A549 (cell line): ENCODE data around the gene RIC1. TPM values are rescaled to one million over a fixed set of nuclear protein-coding genes. Genes with fewer than 3 reads are reported as not detected.
A peak's percentile ranks its signal among the peaks of the same experiment; 100 is the strongest.

Experiments
- ATAC-seq, 2 experiments: fragments of 200-7000 bp in 1 of 2; fragments of >200 bp in 1 of 2; cut with Nextera tagmentation in 1 of 2; cut with Tn5 transposase in 1 of 2; 3 replicates each; pipeline versions ENCODE4 v1.8.0 to v1.9.1; 2018 to 2020; ENCODE audit warnings: mild to moderate bottlenecking in 1 of 2, moderate library complexity in 1 of 2
- CTCF ChIA-PET: fragments of 300-600 bp; sonication (Branson Sonifier 250); formaldehyde crosslinking; extraction: SDS; loops from one replicate; lab custom pipeline; 2021; ENCODE audit warnings: antibody characterized with exemption, inconsistent platforms; lab: Yijun Ruan, JAX
- POLR2A ChIA-PET: fragments of 350-600 bp; formaldehyde crosslinking; extraction: SDS; loops from one replicate; lab custom pipeline; 2021; ENCODE audit warnings: antibody characterized with exemption, inconsistent platforms; lab: Yijun Ruan, JAX
- DNase-seq, 2 experiments: peaks; one replicate each; pipeline versions ENCODE4 v3.0.0 to v3.0.0-alpha.2; 2011 to 2016; ENCODE audit warnings: low read depth in 1 of 2, low spot score in 1 of 2
- FAIRE-seq: peaks from 2 replicates; lab custom pipeline; 2011; peaks lifted over from hg19 to GRCh38; lab: Jason Lieb, UNC
- H3K27ac ChIP-seq, 2 experiments: fragments of >200 bp; sonication (Bioruptor Twin); formaldehyde crosslinking; 3 replicates each; pipeline ENCODE4 v1.5.1; 2016 to 2017
- H3K4me1 ChIP-seq: fragments of >200 bp; sonication (Bioruptor Twin); formaldehyde crosslinking; 3 replicates; pipeline ENCODE4 v1.6.1; 2016
- H3K4me2 ChIP-seq: fragments of >200 bp; sonication (Bioruptor Twin); formaldehyde crosslinking; 3 replicates; pipeline ENCODE4 v1.6.1; 2016
- H3K4me3 ChIP-seq: fragments of >200 bp; sonication (Bioruptor Twin); formaldehyde crosslinking; 3 replicates; pipeline ENCODE4 v1.5.1; 2016
- H3K9me3 ChIP-seq: fragments of >200 bp; sonication (Bioruptor Twin); formaldehyde crosslinking; 3 replicates; pipeline ENCODE4 v1.6.1; 2016
- BHLHE40 ChIP-seq: IDR thresholded peaks from 2 replicates; pipeline ENCODE4 v1.6.1; 2012; ENCODE audit warnings: low read depth, low read length, inconsistent platforms
- CBX2 ChIP-seq: fragments of 200-600 bp; sonication (generic); IDR thresholded peaks from 2 replicates; pipeline ENCODE4 v1.6.1; 2016; ENCODE audit warnings: low read depth, mild to moderate bottlenecking, borderline replicate concordance
- CBX8 ChIP-seq: fragments of 200-600 bp; sonication (generic); IDR thresholded peaks from 2 replicates; pipeline ENCODE4 v1.6.1; 2016
- CHD4 ChIP-seq: fragments of 200-600 bp; sonication (generic); IDR thresholded peaks from 2 replicates; pipeline ENCODE4 v1.6.1; 2016; ENCODE audit warnings: antibody characterized with exemption, mild to moderate bottlenecking, borderline replicate concordance
- EP300 ChIP-seq, 2 experiments: fragments of >200 bp; sonication (Bioruptor Twin); formaldehyde crosslinking; IDR thresholded peaks; 2 replicates in 1 of 2; 3 replicates in 1 of 2; pipeline ENCODE4 v1.6.1; 2016 to 2017
- FOSB ChIP-seq: fragments of 250-450 bp; sonication (Bioruptor Pico); IDR thresholded peaks from 2 replicates; pipeline ENCODE4 v1.5.0; 2020; ENCODE audit warnings: mild to moderate bottlenecking, moderate library complexity
- FOSL2 ChIP-seq, 2 experiments: fragments of 450-650 bp in 1 of 2; fragments of >200 bp in 1 of 2; sonication (Bioruptor Twin) in 1 of 2; formaldehyde crosslinking; IDR thresholded peaks; 2 replicates each; pipeline versions ENCODE4 v1.5.0 to v1.6.1; 2016 to 2020; ENCODE audit warnings: mild to moderate bottlenecking in 1 of 2, moderate library complexity in 1 of 2
- FOXS1 ChIP-seq: fragments of 250-450 bp; sonication (Bioruptor Pico); IDR thresholded peaks from 2 replicates; pipeline ENCODE4 v1.5.0; 2020; ENCODE audit warnings: mild to moderate bottlenecking, moderate library complexity
- GATA3 ChIP-seq: IDR thresholded peaks from 2 replicates; pipeline ENCODE4 v1.6.1; 2012; ENCODE audit warnings: borderline replicate concordance
- HOXA7 ChIP-seq: fragments of 250-450 bp; sonication (Bioruptor Pico); IDR thresholded peaks from 2 replicates; pipeline ENCODE4 v1.5.0; 2020; ENCODE audit warnings: mild to moderate bottlenecking, moderate library complexity
- HOXB13 ChIP-seq: fragments of 250-450 bp; sonication (Bioruptor Pico); IDR thresholded peaks from 2 replicates; pipeline ENCODE4 v1.5.0; 2020; ENCODE audit warnings: low read depth, mild to moderate bottlenecking, moderate library complexity
- HOXB5 ChIP-seq: fragments of 250-450 bp; sonication (Bioruptor Pico); IDR thresholded peaks from 2 replicates; pipeline ENCODE4 v1.5.0; 2020; ENCODE audit warnings: mild to moderate bottlenecking, moderate library complexity
- JUN ChIP-seq, 2 experiments: fragments of >200 bp; sonication (Bioruptor Twin); formaldehyde crosslinking; IDR thresholded peaks; 2 replicates in 1 of 2; 3 replicates in 1 of 2; pipeline ENCODE4 v1.6.1; 2016 to 2017
- MYC ChIP-seq: IDR thresholded peaks from 2 replicates; pipeline ENCODE4 v1.6.1; 2012; ENCODE audit warnings: mild to moderate bottlenecking, inconsistent platforms, low read length, improper control_type of control experiment, borderline replicate concordance
- PHF8 ChIP-seq: fragments of 200-600 bp; sonication (generic); IDR thresholded peaks from 2 replicates; pipeline ENCODE4 v1.6.1; 2016; ENCODE audit warnings: low read depth, mild to moderate bottlenecking, antibody characterized with exemption, moderate library complexity, borderline replicate concordance
- POLR2AphosphoS2 ChIP-seq: conservative IDR thresholded peaks from 2 replicates; pipeline ENCODE4 v1.6.1; 2012; ENCODE audit warnings: low read length, improper control_type of control experiment, inconsistent platforms
- RARB ChIP-seq: fragments of 250-450 bp; sonication (Bioruptor Pico); IDR thresholded peaks from 2 replicates; pipeline ENCODE4 v1.8.0; 2021; ENCODE audit warnings: mild to moderate bottlenecking, moderate library complexity
- RCOR1 ChIP-seq: fragments of 150-350 bp; IDR thresholded peaks from 2 replicates; pipeline ENCODE4 v1.6.1; 2014; ENCODE audit warnings: antibody characterized with exemption, low read length, low read depth
- ZC3H11A ChIP-seq: fragments of 450-650 bp; IDR thresholded peaks from 2 replicates; pipeline ENCODE4 v1.6.1; 2014; ENCODE audit warnings: antibody characterized with exemption, mild to moderate bottlenecking
- ZFP36 ChIP-seq: fragments of 450-650 bp; IDR thresholded peaks from 2 replicates; pipeline ENCODE4 v1.6.1; 2014; ENCODE audit warnings: borderline replicate concordance; ENCODE audit not compliant: partially characterized antibody
- ZSCAN20 ChIP-seq: fragments of 250-450 bp; sonication (Bioruptor Pico); IDR thresholded peaks from 2 replicates; pipeline ENCODE4 v1.8.0; 2022; ENCODE audit warnings: mild to moderate bottlenecking, moderate library complexity
- WGBS: methylation state at CpG from one replicate; pipeline ENCODE4 v1.1.6; 2017; ENCODE audit errors: missing lambda C conversion rate; 5-methylcytosine and 5-hydroxymethylcytosine counted together
- polyA plus RNA-seq, 4 experiments: library from polyadenylated mRNA; depleted of rRNA in 3 of 4; stranded (reverse); fragments of >200 nt; fragmentation: RNase III in 1 of 4; extraction: RNeasy Plus Mini Kit Qiagen cat#74134 plus additional on column Dnase treatment in 1 of 4; gene quantifications; 2 replicates in 3 of 4; 3 replicates in 1 of 4; pipeline ENCODE4 v1.2.3, GENCODE V29; 2011 to 2017
- TF ChIP-seq, protein P1 (sequence below): IDR thresholded peaks from 2 replicates; pipeline ENCODE4 v1.6.1; 2012
- TF ChIP-seq, protein P2 (sequence below): fragments of >200 bp; sonication (Bioruptor Twin); formaldehyde crosslinking; IDR thresholded peaks from 3 replicates; pipeline ENCODE4 v1.6.1; 2016
- TF ChIP-seq, protein P3 (sequence below): fragments of 250-450 bp; sonication (Bioruptor Pico); IDR thresholded peaks from 2 replicates; pipeline ENCODE4 v1.5.0; 2020; ENCODE audit warnings: low read depth, mild to moderate bottlenecking, moderate library complexity
- TF ChIP-seq, protein P4 (sequence below): IDR thresholded peaks from 2 replicates; pipeline ENCODE4 v1.6.1; 2012

Gene RIC1
- polyA plus RNA-seq, 2 of the 4 experiments (the other 2 are of a cell fraction), result 10.7 to 26.8 TPM

DNA sequence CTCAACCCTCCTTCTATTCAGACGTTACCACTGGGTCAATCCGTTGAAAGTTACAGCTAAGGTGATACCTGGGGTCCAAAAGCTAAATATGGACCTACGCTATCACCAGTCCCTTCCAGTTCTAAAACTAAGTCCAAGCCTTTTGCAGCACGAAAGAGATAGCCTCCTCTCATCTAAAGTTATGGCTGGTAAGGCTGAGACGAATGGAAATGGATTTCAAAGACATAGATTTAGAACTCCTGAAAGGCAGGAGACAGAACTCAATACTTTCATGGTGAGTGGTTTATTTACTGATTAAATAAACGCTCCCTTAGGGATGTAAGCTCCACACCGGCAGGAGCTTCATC, 751 bp upstream of the RIC1 start:
- peaks cover 41% of the 10 kb centered on the region for H3K4me1 ChIP-seq
- H3K9me3 ChIP-seq, result no peaks in the 10 kb centered on the region
- DNase-seq (peak in 1 of 2 experiments; percentile 38), ATAC-seq (no peak)
- no peak for TF ChIP-seq GATA3
- TF ChIP-seq PHF8, result no peak
- no peak for TF ChIP-seq JUN (IDR thresholded peaks at IDR 0.05)
- no peak for TF ChIP-seq ZC3H11A
- no peak for TF ChIP-seq FOSL2 (IDR thresholded peaks at IDR 0.05)
- no peak for TF ChIP-seq FOSL2 (CRISPR knock-in tag; IDR thresholded peaks at IDR 0.05)
- no peak for TF ChIP-seq HOXB5 (CRISPR knock-in tag)
- no peak for TF ChIP-seq EP300 (IDR thresholded peaks at IDR 0.05)
- TF ChIP-seq CBX8, result no peak
- TF ChIP-seq BHLHE40, result no peak
- TF ChIP-seq POLR2AphosphoS2, result no peak
- no peak for TF ChIP-seq FOSB (CRISPR knock-in tag)
- no peak for TF ChIP-seq RARB (CRISPR knock-in tag)
- no peak for TF ChIP-seq MYC
- TF ChIP-seq, all 56 proteins: peak for 0
- Histone ChIP-seq H3K27ac (peak overlapping the region; percentile 87 to 97), H3K4me2 (peak overlapping the region; percentile 69), H3K4me3 (peak overlapping the region; percentile 84)
- 4% methylated on average over 7 of the region's 7 CpGs for WGBS
- no peak for FAIRE-seq
- CTCF ChIA-PET, result interaction anchor here (0.7 to 1.9 kb wide), 5 partner anchors 12 to 205 kb away, joined by 3 to 8 read pairs (median 4); partner anchors contain the start of genes CD274 and ERMP1
- POLR2A ChIA-PET, result interaction anchor here (0.6 to 1.5 kb wide), 18 partner anchors 9 to 888 kb away, joined by 3 to 21 read pairs (median 4); partner anchors contain the start of genes CD274, ERMP1 and JAK2

DNA sequence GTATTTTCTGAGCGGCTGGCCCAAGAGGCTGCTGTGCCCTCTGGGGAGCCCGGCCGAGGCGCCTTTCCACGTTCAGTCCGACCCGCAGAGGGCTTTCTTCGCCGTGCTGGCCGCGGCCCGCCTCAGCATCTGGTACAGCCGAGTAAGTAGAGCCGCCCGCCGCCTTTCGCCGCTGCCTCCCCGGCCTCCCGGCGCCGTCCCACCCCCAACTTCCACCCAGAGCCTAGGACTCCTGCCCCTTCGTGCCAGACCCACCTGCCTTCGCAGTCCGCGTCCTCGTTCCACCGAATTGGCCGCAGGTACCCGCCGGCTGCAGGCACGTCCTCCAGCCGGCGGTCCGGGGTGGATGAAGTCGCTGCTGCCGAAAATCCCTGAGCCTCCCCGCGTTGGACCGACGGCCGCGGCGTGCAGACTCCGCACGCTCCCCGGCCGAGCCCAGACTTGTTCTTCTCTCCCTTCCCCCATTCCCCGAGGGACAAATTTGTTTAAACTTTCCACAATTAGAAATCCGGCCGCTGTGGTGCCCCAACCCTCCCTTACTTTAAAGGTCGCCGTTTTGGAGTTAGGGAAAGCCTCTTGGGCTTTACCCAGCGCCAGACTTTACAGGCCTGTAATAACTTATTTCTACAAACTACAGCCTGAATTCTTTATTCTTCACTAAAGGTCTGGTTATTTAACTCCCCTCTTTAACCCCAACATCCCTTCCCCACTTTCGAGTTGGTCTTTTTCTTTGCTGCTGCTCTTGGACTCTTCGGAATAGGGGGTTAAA, 589 bp downstream of the RIC1 start:
- DNase-seq (peak; percentile 25 to 41), FAIRE-seq (no peak), ATAC-seq (peak; percentile 45 to 69)
- peak overlapping the region; percentile 84 for H3K4me3 ChIP-seq
- TF ChIP-seq FOXS1 (CRISPR knock-in tag), result no peak
- TF ChIP-seq HOXB13 (CRISPR knock-in tag), result no peak
- TF ChIP-seq BHLHE40, result no peak
- TF ChIP-seq ZC3H11A, result no peak
- TF ChIP-seq, protein P1, sequence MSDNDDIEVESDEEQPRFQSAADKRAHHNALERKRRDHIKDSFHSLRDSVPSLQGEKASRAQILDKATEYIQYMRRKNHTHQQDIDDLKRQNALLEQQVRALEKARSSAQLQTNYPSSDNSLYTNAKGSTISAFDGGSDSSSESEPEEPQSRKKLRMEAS, result no peak
- TF ChIP-seq CBX2, result no peak
- TF ChIP-seq, protein P2, sequence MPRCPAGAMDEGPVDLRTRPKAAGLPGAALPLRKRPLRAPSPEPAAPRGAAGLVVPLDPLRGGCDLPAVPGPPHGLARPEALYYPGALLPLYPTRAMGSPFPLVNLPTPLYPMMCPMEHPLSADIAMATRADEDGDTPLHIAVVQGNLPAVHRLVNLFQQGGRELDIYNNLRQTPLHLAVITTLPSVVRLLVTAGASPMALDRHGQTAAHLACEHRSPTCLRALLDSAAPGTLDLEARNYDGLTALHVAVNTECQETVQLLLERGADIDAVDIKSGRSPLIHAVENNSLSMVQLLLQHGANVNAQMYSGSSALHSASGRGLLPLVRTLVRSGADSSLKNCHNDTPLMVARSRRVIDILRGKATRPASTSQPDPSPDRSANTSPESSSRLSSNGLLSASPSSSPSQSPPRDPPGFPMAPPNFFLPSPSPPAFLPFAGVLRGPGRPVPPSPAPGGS, result no peak
- no peak for TF ChIP-seq CHD4
- TF ChIP-seq, protein P3, sequence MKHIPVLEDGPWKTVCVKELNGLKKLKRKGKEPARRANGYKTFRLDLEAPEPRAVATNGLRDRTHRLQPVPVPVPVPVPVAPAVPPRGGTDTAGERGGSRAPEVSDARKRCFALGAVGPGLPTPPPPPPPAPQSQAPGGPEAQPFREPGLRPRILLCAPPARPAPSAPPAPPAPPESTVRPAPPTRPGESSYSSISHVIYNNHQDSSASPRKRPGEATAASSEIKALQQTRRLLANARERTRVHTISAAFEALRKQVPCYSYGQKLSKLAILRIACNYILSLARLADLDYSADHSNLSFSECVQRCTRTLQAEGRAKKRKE (CRISPR knock-in tag), result no peak
- no peak for TF ChIP-seq RCOR1
- no peak for TF ChIP-seq HOXA7 (CRISPR knock-in tag)
- TF ChIP-seq ZSCAN20 (CRISPR knock-in tag), result no peak
- TF ChIP-seq, protein P4, sequence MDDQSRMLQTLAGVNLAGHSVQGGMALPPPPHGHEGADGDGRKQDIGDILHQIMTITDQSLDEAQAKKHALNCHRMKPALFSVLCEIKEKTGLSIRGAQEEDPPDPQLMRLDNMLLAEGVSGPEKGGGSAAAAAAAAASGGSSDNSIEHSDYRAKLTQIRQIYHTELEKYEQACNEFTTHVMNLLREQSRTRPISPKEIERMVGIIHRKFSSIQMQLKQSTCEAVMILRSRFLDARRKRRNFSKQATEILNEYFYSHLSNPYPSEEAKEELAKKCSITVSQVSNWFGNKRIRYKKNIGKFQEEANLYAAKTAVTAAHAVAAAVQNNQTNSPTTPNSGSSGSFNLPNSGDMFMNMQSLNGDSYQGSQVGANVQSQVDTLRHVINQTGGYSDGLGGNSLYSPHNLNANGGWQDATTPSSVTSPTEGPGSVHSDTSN, result no peak
- TF ChIP-seq JUN (IDR thresholded peaks at IDR 0.05), result no peak
- no peak for TF ChIP-seq FOSL2 (IDR thresholded peaks at IDR 0.05)
- TF ChIP-seq FOSL2 (CRISPR knock-in tag; IDR thresholded peaks at IDR 0.05), result no peak
- TF ChIP-seq ZFP36, result no peak
- peak overlapping the region; percentile 87 to 97 for H3K27ac ChIP-seq
- peaks cover 48% of the 10 kb centered on the region for H3K4me1 ChIP-seq
- H3K4me2 ChIP-seq, result peak overlapping the region; percentile 95
- WGBS, result 1% methylated on average over 30 of the region's 56 CpGs
- CTCF ChIA-PET, result interaction anchor here (0.9 to 1.9 kb wide), 2 partner anchors 29 to 204 kb away, joined by 3 to 8 read pairs; partner anchors contain the start of gene ERMP1
- no peaks in the 10 kb centered on the region for H3K9me3 ChIP-seq
- POLR2A ChIA-PET, result interaction anchor here (0.6 to 1.5 kb wide), 8 partner anchors 18 to 889 kb away, joined by 3 to 21 read pairs (median 4); partner anchors contain the start of genes CD274 and ERMP1
